ENCODE results near the gene AMER1.
"Not testable (repeated sequence)": the region's sequence is repeated elsewhere in the genome, so short reads cannot be mapped to it uniquely, and the experiment has no call there.

The AMER1 gene

GRCh38 chrX:64205441-64205734 is at the start of gene AMER1:
TSS of gene AMER1 (minus strand) at chrX:64205708. CDS start at chrX:64193286, 12,422 bp downstream.
- Histone ChIP-seq H3K4me1 (ENCODE audit: control insufficient read depth in 1 of 2, insufficient read depth in 2 of 2, low read length in 2 of 2) (peaks cover 7 to 28% of the 10 kb centered on the region in 2 donors), H3K27me3 (ENCODE audit: low read depth, low read length) (no peaks in the 10 kb centered on the region), H3K36me3 (ENCODE audit: control insufficient read depth in 1 of 2, insufficient read depth in 2 of 2, low read length in 2 of 2) (no peaks in the 10 kb centered on the region), H3K27ac (ENCODE audit: low read length) (peak within 1 kb of the TSS; percentile 88), H3K4me3 (ENCODE audit: low read depth in 1 of 2, low read length in 2 of 2) (peak within 1 kb of the TSS; percentile 62 to 71), H3K9me3 (ENCODE audit: control insufficient read depth in 1 of 2, low read length in 2 of 2) (no peaks in the 10 kb centered on the region)

GRCh38 chrX:64230123-64230970 is 24.8 kb upstream of the AMER1 start, which contains the start of gene ASB12:
TSS of gene ASB12 (minus strand) at chrX:64230607. CDS start at chrX:64225650, 4,957 bp downstream.
- H3K9me3 ChIP-seq (ENCODE audit: control insufficient read depth in 1 of 2, low read length in 2 of 2) = no peaks in the 10 kb centered on the region
- H3K4me3 ChIP-seq (ENCODE audit: low read depth in 1 of 2, low read length in 2 of 2) = no peak within 1 kb of the TSS
- H3K27ac ChIP-seq (ENCODE audit: low read length) = no peak within 1 kb of the TSS
- no peaks in the 10 kb centered on the region for H3K36me3 ChIP-seq (ENCODE audit: control insufficient read depth in 1 of 2, insufficient read depth in 2 of 2, low read length in 2 of 2)
- no peaks in the 10 kb centered on the region for H3K4me1 ChIP-seq (ENCODE audit: control insufficient read depth in 1 of 2, insufficient read depth in 2 of 2, low read length in 2 of 2)
- H3K27me3 ChIP-seq (ENCODE audit: low read depth, low read length) = no peaks in the 10 kb centered on the region

- H3K4me3 ChIP-seq (ENCODE audit: low read depth in 1 of 2, low read length in 2 of 2) = no peak overlapping the region
- H3K36me3 ChIP-seq (ENCODE audit: control insufficient read depth in 1 of 2, insufficient read depth in 2 of 2, low read length in 2 of 2) = no peaks in the 10 kb centered on the region
- H3K27ac ChIP-seq (ENCODE audit: low read length) = no peak overlapping the region
- no peaks in the 10 kb centered on the region for H3K27me3 ChIP-seq (ENCODE audit: low read depth, low read length)
- no peaks in the 10 kb centered on the region for H3K4me1 ChIP-seq (ENCODE audit: control insufficient read depth in 1 of 2, insufficient read depth in 2 of 2, low read length in 2 of 2)
- H3K9me3 ChIP-seq (ENCODE audit: control insufficient read depth in 1 of 2, low read length in 2 of 2) = no peaks in the 10 kb centered on the region
Measured at GRCh38 chrX:64229154-64229553, 23.6 kb upstream of the AMER1 start.

- no peaks in the 10 kb centered on the region for H3K9me3 ChIP-seq (ENCODE audit: control insufficient read depth in 1 of 2, low read length in 2 of 2)
- no peaks in the 10 kb centered on the region for H3K27me3 ChIP-seq (ENCODE audit: low read depth, low read length)
- no peak overlapping the region for H3K27ac ChIP-seq (ENCODE audit: low read length)
- no peak overlapping the region for H3K4me3 ChIP-seq (ENCODE audit: low read depth in 1 of 2, low read length in 2 of 2)
- no peaks in the 10 kb centered on the region for H3K4me1 ChIP-seq (ENCODE audit: control insufficient read depth in 1 of 2, insufficient read depth in 2 of 2, low read length in 2 of 2)
- no peaks in the 10 kb centered on the region for H3K36me3 ChIP-seq (ENCODE audit: control insufficient read depth in 1 of 2, insufficient read depth in 2 of 2, low read length in 2 of 2)
Measured at GRCh38 chrX:64218023-64218422, 12.5 kb upstream of the AMER1 start.

GRCh38 chrX:64213989-64214388 is 8.5 kb upstream of the AMER1 start:
- not testable (repeated sequence) for H3K4me3 ChIP-seq (ENCODE audit: low read depth in 1 of 2, low read length in 2 of 2); H3K36me3 ChIP-seq (ENCODE audit: control insufficient read depth in 1 of 2, insufficient read depth in 2 of 2, low read length in 2 of 2); H3K27me3 ChIP-seq (ENCODE audit: low read depth, low read length); H3K27ac ChIP-seq (ENCODE audit: low read length); H3K9me3 ChIP-seq (ENCODE audit: control insufficient read depth in 1 of 2, low read length in 2 of 2); H3K4me1 ChIP-seq (ENCODE audit: control insufficient read depth in 1 of 2, insufficient read depth in 2 of 2, low read length in 2 of 2)

GRCh38 chrX:64206556-64207162 is 1.2 kb upstream of the AMER1 start:
- Histone ChIP-seq H3K27ac (ENCODE audit: low read length) (peak overlapping the region; percentile 88), H3K4me1 (ENCODE audit: control insufficient read depth in 1 of 2, insufficient read depth in 2 of 2, low read length in 2 of 2) (peaks cover 7 to 28% of the 10 kb centered on the region in 2 donors), H3K36me3 (ENCODE audit: control insufficient read depth in 1 of 2, insufficient read depth in 2 of 2, low read length in 2 of 2) (no peaks in the 10 kb centered on the region)

GRCh38 chrX:64205735-64206501 is 410 bp upstream of the AMER1 start:
- Histone ChIP-seq H3K27ac (ENCODE audit: low read length) (peak overlapping the region; percentile 88), H3K4me1 (ENCODE audit: control insufficient read depth in 1 of 2, insufficient read depth in 2 of 2, low read length in 2 of 2) (peaks cover 7 to 28% of the 10 kb centered on the region in 2 donors), H3K27me3 (ENCODE audit: low read depth, low read length) (no peaks in the 10 kb centered on the region), H3K9me3 (ENCODE audit: control insufficient read depth in 1 of 2, low read length in 2 of 2) (no peaks in the 10 kb centered on the region), H3K4me3 (ENCODE audit: low read depth in 1 of 2, low read length in 2 of 2) (peak overlapping the region; percentile 62 to 71), H3K36me3 (ENCODE audit: control insufficient read depth in 1 of 2, insufficient read depth in 2 of 2, low read length in 2 of 2) (no peaks in the 10 kb centered on the region)

More at GRCh38 chrX:64206556-64207162, 1.2 kb upstream of the AMER1 start:
- Histone ChIP-seq H3K27me3 (ENCODE audit: low read depth, low read length) (no peaks in the 10 kb centered on the region), H3K4me3 (ENCODE audit: low read depth in 1 of 2, low read length in 2 of 2) (peak overlapping the region; percentile 62 to 71), H3K9me3 (ENCODE audit: control insufficient read depth in 1 of 2, low read length in 2 of 2) (no peaks in the 10 kb centered on the region)

- no peaks in the 10 kb centered on the region for H3K36me3 ChIP-seq (ENCODE audit: control insufficient read depth in 1 of 2, insufficient read depth in 2 of 2, low read length in 2 of 2)
- H3K9me3 ChIP-seq (ENCODE audit: control insufficient read depth in 1 of 2, low read length in 2 of 2) = no peaks in the 10 kb centered on the region
- H3K4me1 ChIP-seq (ENCODE audit: control insufficient read depth in 1 of 2, insufficient read depth in 2 of 2, low read length in 2 of 2) = peaks cover 7 to 28% of the 10 kb centered on the region in 2 donors
- H3K27ac ChIP-seq (ENCODE audit: low read length) = no peak overlapping the region
- peak overlapping the region; percentile 61 to 71 for H3K4me3 ChIP-seq (ENCODE audit: low read depth in 1 of 2, low read length in 2 of 2)
- no peaks in the 10 kb centered on the region for H3K27me3 ChIP-seq (ENCODE audit: low read depth, low read length)
Measured at GRCh38 chrX:64204701-64205440, 637 bp downstream of the AMER1 start.

GRCh38 chrX:64204252-64204651 is 1.3 kb downstream of the AMER1 start:
- Histone ChIP-seq H3K9me3 (ENCODE audit: control insufficient read depth in 1 of 2, low read length in 2 of 2) (no peaks in the 10 kb centered on the region), H3K4me1 (ENCODE audit: control insufficient read depth in 1 of 2, insufficient read depth in 2 of 2, low read length in 2 of 2) (peaks cover 7 to 28% of the 10 kb centered on the region in 2 donors), H3K27ac (ENCODE audit: low read length) (no peak overlapping the region), H3K27me3 (ENCODE audit: low read depth, low read length) (no peaks in the 10 kb centered on the region), H3K36me3 (ENCODE audit: control insufficient read depth in 1 of 2, insufficient read depth in 2 of 2, low read length in 2 of 2) (no peaks in the 10 kb centered on the region), H3K4me3 (ENCODE audit: low read depth in 1 of 2, low read length in 2 of 2) (peak overlapping the region; percentile 61 to 71)

- H3K4me3 ChIP-seq (ENCODE audit: low read depth in 1 of 2, low read length in 2 of 2) = no peak overlapping the region
- no peaks in the 10 kb centered on the region for H3K9me3 ChIP-seq (ENCODE audit: control insufficient read depth in 1 of 2, low read length in 2 of 2)
- peaks cover 7 to 28% of the 10 kb centered on the region in 2 donors for H3K4me1 ChIP-seq (ENCODE audit: control insufficient read depth in 1 of 2, insufficient read depth in 2 of 2, low read length in 2 of 2)
- no peak overlapping the region for H3K27ac ChIP-seq (ENCODE audit: low read length)
- H3K36me3 ChIP-seq (ENCODE audit: control insufficient read depth in 1 of 2, insufficient read depth in 2 of 2, low read length in 2 of 2) = no peaks in the 10 kb centered on the region
- H3K27me3 ChIP-seq (ENCODE audit: low read depth, low read length) = no peaks in the 10 kb centered on the region
Measured at GRCh38 chrX:64202808-64203325, 2.6 kb downstream of the AMER1 start.

Data from muscle layer of duodenum (tissue), 2 donors.